NCI-H526 (cell line): Measurements from ENCODE around the gene FANCD2OS.
"Not testable (repeated sequence)": the region's sequence is repeated elsewhere in the genome, so short reads cannot be mapped to it uniquely, and the experiment has no call there.

ENCODE experiments used
- DNase-seq, 2 experiments: peaks; one replicate each; lab custom pipeline; 2025; lab: John Stamatoyannopoulos, UW

Gene FANCD2OS, protein sequence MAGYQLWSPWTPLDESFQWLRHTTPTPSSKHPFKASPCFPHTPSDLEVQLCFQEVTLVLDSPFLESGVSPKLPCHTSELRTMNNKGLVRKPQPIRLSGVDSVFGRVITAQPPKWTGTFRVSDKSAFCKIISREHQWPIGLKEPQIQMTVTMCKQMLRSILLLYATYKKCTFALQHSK

DNA sequence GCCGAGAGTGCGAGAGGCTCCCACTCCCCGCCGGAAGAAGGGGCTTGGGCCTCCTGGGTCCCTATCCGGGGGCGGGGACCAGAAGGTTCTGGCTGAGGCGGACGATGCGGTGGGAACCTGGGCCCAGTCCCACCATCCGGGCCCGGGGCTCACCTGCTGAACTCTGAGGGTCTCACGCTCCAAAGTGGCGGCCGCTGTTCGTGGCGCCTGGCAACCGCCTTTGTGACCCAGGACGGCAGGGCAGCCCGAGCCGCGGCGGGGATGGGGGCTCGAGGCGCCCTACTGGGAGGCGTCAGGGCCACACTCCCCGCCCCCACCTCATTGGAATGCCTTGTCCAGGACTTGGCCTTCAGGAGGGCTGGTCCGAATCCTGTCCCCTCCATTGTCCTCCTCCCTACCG lies at the start of gene FANCD2OS:
FANCD2OS (minus strand) TSS at position 165 of the 400 bp plus-strand sequence. CDS start 3,481 bp downstream, outside the sequence.
- DNase-seq = no peak

DNA sequence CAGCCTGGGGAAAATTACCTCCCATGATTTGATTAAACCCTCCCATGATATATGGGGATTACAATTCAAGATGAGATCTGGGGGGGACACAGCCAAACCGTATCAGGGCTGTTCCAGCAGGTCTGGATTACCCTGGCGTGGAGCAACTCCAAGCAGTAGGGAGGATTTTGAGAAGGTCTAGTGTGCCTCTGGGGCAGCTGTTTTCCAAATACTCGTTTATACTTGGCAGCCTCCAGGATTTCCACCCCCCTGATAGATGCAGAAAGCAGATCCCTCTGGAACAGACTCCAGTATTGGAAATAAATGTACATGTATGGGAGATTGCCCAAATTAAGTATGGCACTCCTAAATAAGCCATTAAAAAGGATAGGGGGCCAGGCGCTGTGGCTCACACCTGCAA lies 49.0 kb upstream of the FANCD2OS start:
- DNase-seq = no peak

DNA sequence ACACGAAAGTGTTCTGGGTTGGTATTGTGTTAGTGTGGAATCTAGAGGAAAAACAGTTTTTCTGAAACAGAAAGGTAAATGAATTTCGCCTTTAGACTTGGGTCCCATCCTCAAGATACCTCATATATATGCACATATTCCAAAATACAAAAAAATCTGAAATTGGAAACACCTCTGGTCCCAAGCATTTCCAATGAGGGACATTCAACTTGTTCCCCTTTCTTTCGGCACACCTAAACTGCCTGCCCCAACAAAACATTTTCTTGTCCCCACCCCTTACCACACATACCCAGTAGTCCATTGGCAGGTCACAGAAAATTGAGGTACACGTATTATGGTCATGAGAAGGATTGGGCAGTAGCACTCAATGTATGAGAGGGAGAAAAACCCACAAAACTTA lies 47.6 kb upstream of the FANCD2OS start:
- DNase-seq = no peak

- no peak for DNase-seq
Observed at GRCh38 chr3:10155123-10155472, 47.0 kb upstream of the FANCD2OS start.

- no peak for DNase-seq
Observed at GRCh38 chr3:10154335-10155122, 46.5 kb upstream of the FANCD2OS start.

DNA sequence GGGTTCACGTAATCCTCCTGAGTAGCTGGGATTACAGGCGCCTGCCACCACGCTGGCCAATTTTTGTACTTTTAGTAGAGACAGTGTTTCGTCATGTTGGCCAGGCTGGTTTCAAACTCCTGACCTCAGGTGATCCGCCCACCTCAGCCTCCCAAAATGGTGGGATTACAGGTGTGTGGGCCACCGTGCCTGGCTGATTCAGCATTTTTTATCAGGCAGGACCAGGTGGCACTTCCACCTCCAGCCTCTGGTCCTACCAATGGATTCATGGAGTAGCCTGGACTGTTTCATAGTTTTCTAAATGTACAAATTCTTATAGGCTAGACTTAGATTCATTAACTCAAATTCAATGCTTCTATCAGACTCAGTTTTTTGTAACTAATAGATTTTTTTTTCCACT lies 42.9 kb upstream of the FANCD2OS start:
- no peak for DNase-seq

GRCh38 chr3:10149226-10149625 lies 41.2 kb upstream of the FANCD2OS start:
- no peak for DNase-seq

- DNase-seq = no peak
Observed at GRCh38 chr3:10145685-10146084, 37.6 kb upstream of the FANCD2OS start.

- peak in 1 of 2 experiments; percentile 41 for DNase-seq
Observed at GRCh38 chr3:10142707-10143560, 34.9 kb upstream of the FANCD2OS start.

- no peak for DNase-seq
Observed at GRCh38 chr3:10140996-10141546, 33.0 kb upstream of the FANCD2OS start.

DNA sequence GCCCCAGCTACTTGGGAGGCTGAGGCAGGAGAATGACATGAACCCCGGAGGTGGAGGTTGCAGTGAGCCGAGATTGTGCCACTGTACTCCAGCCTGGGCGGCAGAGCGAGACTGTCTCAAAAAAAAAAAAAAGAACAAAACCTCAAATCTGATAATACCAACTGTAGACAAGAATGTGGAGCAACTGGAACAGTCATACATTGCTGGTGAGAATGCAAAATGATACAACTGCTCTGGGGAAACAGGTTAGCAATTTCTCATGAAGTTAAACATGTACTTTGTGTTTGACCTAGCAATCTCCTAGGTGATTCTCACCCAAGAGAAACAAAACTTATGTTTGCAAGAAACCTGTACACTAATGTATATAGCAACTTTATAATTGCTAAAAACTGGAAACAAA lies 29.1 kb upstream of the FANCD2OS start:
- DNase-seq = no peak

DNA sequence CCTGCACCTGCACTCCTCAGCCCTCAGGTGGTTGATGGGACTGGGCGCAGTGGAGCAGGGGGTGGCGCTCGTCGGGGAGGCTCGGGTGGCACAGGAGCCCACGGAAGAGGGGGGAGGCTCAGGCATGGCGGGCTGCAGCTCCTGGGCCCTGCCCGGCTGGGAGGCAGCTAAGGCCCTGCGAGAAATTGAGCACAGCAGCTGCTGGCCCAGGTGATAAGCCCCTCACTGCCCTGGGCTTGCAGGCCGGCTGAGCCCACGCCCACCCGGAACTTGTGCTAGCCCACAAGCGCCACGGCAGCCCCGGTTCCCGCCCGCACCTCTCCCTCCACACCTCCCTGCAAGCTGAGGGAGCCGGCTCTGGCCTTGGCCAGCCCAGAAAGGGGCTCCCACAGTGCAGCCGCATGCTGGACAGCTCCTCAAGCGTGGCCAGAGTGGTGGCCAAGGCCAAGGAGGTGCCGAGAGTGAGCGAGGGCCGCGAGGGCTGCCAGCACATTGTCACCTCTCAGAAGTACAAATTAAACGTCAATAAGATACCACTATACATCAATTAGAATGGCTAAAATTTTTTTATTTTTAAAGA lies 28.5 kb upstream of the FANCD2OS start:
- DNase-seq = no peak

GRCh38 chr3:10135872-10136271 lies 27.8 kb upstream of the FANCD2OS start:
- DNase-seq = not testable (repeated sequence)

GRCh38 chr3:10122724-10123123 lies 14.7 kb upstream of the FANCD2OS start:
- no peak for DNase-seq

DNA sequence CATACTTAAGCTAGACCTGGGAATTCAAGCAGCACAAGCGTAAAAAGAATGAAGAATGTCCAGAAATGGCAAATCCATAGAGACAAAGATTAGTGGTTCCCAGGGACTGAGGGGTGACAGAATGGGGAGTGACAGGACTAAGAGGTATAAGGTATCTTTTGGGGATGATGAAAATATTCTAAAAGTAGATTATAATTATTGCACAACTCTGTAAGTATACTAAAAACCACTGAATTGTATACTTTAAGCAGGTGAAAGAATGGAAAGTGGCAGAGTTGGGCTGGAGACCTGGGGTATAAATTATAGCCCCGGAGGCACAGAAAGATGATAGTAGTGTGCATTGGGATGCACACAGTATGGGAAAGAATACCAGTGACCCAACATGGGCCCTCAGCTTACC lies 13.0 kb upstream of the FANCD2OS start:
- DNase-seq = no peak

- no peak for DNase-seq
Observed at GRCh38 chr3:10119376-10119775, 11.3 kb upstream of the FANCD2OS start.

GRCh38 chr3:10116928-10117327 lies 8.9 kb upstream of the FANCD2OS start:
- no peak for DNase-seq

- no peak for DNase-seq
Observed at GRCh38 chr3:10116138-10116460, 8.0 kb upstream of the FANCD2OS start.

GRCh38 chr3:10115326-10116137 lies 7.5 kb upstream of the FANCD2OS start, which contains the start of gene BRK1:
BRK1 (plus strand) TSS chr3:10115675; CDS start chr3:10115702, 27 bp downstream.
- DNase-seq = peak; percentile 92 to 96

- DNase-seq = no peak
Observed at GRCh38 chr3:10106919-10107318, 1.1 kb downstream of the FANCD2OS start.

DNA sequence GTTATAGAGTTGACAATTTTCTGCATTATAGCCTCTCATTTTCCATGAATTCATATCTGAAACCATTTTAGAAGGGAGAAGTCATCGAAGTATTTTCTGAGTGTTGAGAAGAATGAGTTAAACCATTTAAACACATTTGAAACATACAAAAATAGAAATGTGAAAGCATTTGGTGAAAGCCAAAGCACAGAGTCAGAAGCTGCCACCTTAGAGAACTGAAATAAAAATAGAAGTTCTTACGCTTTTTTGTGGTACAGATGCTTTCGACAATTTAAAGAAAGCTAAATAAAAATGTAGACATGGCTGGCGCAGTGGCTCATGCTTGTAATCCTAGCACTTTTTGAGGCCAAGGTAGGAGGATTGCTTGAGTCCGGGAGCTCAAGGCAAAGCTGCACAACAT lies 9.0 kb downstream of the FANCD2OS start:
- no peak for DNase-seq
